Stimulated activated CD8-positive, alpha-beta memory T cell treated with anti-CD3 and anti-CD28 coated beads, Interleukin-2, amount 100 ng/mL, for 48 hours (primary cell): ENCODE measurements around the gene RSKR.
"Not testable (repeated sequence)": the region's sequence is repeated elsewhere in the genome, so short reads cannot be mapped to it uniquely, and the experiment has no call there.

Experiments used
- DNase-seq, 2 donors: peaks; one replicate each; pipeline ENCODE4 v3.0.0-alpha.2; 2020; ENCODE audit warnings: low read depth in 2 of 2

RSKR gene

GRCh38 chr17:28622186-28622585, 8.2 kb upstream of the RSKR start:
- no peak for DNase-seq

- DNase-seq: no peak
Observed at GRCh38 chr17:28620010-28620409, 6.0 kb upstream of the RSKR start.

DNA sequence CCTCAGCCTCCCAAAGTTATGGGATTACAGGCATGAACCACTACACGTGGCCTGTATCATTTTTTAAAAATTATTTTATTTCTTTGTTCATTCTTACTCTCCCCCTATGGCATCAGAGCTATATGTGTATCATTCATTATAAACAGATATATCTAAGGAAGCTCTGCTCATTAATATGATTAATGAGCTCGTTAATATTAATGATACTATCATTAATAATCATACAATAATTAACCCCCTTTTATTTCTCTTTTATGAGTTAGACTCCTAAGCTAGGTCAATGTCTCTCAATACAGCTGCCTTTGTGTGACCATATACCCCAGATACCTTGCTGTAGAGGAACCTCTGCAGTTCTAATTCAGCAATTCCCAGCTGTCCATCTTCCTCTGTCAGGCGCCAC, 4.5 kb upstream of the RSKR start:
- DNase-seq: no peak

- DNase-seq: no peak
Observed at GRCh38 chr17:28616281-28616680, 2.3 kb upstream of the RSKR start.

- DNase-seq: no peak
Observed at GRCh38 chr17:28615260-28615940, 1.4 kb upstream of the RSKR start.

DNA sequence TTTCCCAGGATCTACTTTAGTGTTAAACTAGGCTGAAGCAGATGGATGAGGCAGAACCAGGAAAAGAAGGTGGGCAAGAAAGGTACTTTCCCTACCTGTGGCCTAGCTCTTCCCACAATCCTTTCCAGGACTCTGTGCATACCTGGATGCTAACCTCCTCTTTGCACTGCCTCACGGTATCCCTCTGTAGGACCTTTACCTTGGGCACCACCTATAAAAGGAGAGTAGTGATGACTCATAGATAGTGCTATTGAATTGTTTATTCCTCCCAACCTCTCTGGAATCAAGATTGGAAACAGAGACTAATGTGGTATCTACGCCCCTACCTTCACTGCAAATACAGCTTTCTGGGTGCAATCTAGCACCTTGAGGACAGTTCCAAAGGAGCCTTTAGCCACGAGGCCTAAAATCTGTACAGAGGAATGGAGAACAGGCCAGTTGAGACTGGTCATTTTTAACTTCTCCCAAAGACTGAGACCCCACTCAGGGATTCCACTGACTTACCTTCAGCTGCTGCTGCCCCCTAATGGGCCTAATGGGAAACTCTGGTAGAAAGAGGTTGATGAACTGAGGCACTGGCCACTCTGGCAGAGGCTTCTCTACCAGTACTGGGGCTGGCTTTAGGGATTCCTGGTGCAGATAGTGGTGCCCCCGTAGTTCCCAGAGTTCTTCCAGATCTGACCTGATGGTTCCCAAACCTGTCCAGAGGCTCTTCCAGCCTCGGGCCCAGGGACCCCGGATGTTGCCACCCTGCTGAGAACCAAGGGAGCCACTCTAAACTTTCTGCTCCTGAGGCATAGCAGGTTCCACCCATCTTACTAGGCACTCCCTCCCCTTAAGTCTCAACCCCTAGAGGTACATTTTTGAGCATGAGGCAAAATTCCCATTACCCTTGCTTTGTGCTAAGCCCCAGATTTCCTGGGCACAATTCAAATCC, 781 bp downstream of the RSKR start:
- DNase-seq: peak in 1 of 2 donors; percentile 5

- DNase-seq: no peak
Observed at GRCh38 chr17:28612531-28612930, 1.5 kb downstream of the RSKR start.

DNA sequence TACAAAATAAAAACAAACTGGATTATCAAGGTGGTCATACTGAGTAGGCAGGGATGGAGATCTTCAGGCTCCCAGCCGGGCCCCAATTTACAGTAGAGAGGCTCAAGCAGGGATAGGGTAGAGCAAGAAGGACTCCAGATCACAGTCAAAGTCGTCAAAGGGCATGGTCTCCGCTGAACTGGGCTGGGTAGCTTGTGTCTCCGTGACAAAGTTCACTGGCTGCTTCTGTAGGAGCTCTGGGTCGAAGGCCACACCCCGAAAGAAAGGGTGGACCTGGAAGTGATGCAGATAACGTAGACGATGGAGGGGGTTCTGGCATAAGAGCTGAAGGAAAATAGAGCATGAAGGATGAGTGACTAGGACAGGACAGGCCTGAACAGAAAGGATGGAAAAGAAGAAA, 3.6 kb downstream of the RSKR start:
- DNase-seq: no peak

- not testable (repeated sequence) for DNase-seq
Observed at GRCh38 chr17:28604031-28604430, 10.0 kb downstream of the RSKR start.

- DNase-seq: peak; percentile 22 to 58
Observed at GRCh38 chr17:28599311-28600184, 14.4 kb downstream of the RSKR start.

DNA sequence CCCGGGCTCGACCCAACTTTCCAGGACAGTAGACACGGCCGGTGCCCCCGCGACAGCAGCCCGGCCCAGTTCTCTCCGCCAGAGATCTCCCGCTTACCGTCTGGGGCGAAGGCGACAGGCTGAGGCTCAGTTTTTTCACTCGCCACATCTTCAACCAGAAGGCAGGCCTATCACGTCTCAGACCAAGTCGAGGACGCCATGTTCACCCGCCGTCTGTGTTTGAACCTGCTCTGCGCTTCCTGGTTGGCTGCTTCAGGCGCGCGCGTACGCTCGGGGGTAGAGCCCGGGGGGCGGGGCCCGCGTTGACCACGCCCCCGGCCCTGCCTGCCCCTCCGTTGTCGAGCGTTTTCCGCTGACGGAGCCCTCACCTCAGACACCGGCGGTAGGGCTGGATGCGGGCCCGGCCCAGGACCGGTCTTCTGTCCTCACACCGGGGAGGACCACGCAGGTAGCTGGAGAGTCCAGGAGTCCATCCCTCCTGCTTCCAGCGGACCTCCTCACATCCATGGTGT, 15.1 kb downstream of the RSKR start, which contains the start of gene SPAG5:
Gene SPAG5 (minus strand): TSS at position 227 of the 512 bp plus-strand sequence. CDS start 79 bp downstream, at position 148.
- DNase-seq: peak; percentile 88 to 93

DNA sequence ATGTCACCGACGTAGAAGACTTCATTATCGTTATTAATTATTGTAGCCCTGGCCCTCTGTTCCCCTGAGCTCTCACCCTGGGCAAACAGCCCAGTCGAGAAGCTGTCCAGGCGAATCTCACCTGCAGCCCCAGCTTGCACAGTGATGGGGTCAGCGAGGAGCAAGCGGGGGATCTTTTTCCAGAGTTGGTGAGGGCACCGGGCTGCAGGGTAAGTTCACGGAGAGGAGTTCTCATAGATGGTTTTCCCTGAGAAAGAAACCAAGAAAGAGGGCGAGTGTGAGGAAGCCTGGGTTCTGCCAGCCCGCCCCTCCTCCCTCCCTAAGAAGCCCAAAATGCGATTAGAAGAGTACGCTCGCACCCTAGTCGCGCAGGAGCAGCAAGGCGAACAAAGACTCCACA, 15.6 kb downstream of the RSKR start:
- DNase-seq: no peak

DNA sequence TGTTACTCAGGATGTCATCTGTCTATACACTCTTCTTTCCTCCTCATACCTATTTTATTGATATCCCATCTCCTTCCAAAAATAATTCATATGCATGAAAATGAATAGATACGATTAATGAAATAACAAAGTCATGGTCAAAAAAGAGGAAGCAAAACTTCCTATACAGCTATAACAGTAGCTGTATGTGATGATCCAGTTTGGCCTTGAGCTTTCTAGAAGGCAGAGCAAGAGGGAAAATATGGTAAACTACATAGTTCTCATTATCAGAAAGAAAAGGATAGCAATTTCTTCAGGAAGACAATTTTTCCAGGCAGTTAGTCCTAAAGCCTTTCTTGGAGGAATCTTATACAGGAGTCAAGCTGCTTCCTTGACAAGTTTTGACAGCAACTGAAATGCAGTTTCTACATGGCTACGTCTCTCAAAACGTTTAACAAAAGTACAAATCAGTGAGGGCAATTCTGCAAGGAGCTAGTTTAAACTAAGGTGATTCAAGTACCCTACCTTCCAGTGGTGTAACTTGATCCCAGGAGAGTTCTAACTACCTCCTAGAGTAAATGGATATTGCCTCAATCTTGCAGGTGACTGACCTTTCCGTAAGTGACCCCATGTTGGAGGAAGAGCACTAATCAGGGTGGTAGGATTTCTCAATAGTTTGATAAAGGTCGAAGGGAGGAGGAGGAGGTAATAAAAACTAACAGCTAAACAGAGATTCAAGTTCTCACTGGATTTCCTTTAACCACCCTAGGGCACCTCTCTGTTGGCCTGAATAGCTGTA, 16.2 kb downstream of the RSKR start:
- DNase-seq: no peak

DNA sequence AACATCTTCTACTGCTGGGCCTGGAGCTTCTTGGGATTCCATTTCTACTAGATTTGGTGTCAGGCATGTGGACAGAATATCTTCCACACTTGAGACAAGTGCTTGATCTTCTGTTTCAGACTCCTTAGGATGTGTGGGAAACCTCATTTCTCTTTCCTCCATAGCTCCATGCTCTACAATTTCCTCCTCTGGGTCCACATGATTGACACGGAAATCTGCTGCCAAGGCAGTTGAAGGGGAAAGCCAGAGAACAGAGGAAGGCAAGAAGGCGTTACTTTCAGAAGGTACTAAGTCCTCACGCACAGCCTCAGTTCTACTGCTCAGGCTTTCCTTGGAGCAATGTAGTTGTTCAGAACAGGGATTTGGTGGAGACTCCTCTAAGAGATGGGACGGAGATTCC, 21.7 kb downstream of the RSKR start:
- DNase-seq: no peak

GRCh38 chr17:28585851-28586250, 28.1 kb downstream of the RSKR start:
- no peak for DNase-seq

- no peak for DNase-seq
Observed at GRCh38 chr17:28584434-28584833, 29.6 kb downstream of the RSKR start.

DNA sequence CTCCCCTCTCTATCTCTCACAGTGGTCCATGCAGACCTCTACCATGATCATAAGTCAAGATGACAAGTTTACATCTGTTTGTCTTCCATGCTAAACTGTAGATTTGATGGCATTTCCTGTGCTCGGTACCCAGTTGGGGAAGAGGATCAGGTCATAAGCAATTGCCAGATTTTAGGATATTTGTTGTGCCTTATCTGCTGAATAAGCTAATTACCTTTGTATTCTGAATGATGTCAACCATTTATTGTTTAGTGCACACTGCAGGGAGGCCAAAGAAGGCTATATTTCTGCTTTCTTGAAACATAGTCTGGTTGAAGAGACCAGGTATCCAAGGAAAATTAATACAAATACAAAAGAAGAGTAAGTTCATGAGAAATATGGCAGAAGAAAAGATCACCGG, 31.5 kb downstream of the RSKR start:
- DNase-seq: no peak

DNA sequence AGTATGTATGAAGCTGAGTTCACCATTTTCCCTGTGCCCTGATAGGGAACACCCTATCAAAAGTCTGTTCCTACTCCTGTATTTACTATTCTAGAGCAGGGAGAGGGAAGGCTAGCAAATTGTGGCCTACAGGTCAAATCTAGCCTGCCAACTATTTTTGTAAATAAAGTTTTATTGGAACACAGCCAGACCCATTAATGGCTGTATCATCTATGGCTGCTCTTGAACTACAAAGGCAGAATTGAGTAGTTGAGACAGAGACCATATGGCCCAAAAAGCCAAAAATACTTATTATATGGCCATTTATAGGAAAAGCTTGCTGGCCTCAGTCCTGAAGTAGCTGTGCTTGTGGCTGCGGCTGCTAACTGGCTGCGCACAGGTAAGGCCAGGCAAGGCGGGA, 33.0 kb downstream of the RSKR start:
- no peak for DNase-seq

- DNase-seq: peak in 1 of 2 donors; percentile 13
Observed at GRCh38 chr17:28579526-28579925, 34.5 kb downstream of the RSKR start.

DNA sequence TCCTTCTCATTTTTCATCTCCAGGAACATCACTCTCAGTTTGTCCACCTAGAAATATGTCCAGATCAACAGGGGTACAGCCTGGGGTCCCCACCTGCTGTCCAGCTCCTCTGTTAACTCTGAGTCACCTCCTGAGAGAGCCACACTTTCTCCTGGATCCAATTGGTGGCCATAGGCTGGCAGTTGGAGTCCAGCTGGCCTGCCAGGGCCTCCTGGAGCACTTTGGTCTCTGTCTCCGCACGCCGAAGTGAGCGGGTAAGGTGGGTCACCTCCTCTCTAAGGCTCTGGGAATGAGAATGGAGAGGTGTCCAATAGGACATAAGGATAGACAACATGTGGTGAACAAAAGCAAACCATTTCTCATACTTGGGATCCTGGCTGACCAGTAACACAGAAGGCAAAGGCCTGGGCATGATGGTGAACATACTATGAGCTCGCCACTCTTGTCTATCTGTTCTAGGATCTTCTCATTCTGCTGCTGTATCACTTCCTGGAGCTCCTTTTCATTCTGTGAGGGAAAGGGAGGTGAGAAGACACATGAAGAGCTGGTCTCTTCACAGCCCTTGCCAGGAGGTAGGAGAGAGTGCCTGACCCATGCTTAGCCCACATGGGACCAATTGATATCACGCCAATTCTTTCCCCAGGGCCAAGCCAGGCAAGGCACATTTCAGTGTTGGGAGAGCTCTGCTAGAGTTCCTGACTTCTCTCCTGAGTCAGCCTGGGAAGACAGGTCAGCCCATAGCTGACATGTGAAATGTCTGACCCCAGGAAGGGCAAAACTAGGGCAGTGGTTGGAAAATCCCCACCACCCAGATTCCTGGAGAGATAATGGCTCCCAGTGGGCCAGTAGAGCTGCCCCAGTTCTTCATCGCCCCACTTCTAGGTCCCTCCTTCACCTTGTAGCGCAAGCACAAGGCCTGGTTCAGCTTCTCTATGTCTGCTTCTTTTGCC, 35.5 kb downstream of the RSKR start:
- DNase-seq: no peak
